Upper lobe of left lung (tissue), 6 donors: ENCODE measurements around the gene RRAD. TPM values are rescaled to one million over a fixed set of nuclear protein-coding genes. Genes with fewer than 3 reads are reported as not detected.

Experiments used
- ATAC-seq, 2 donors: fragments of 200-7000 bp; cut with Tn5 transposase; one replicate each; pipeline ENCODE4 v1.9.1; 2022; ENCODE audit warnings: mild to moderate bottlenecking in 2 of 2, moderate library complexity in 2 of 2; ENCODE audit not compliant: low FRiP score in 2 of 2
- DNase-seq, 2 donors: peaks; one replicate each; pipeline ENCODE4 v3.0.0-alpha.2; 2019 to 2020
- H3K27ac ChIP-seq, 4 donors: fragments of 200-600 bp; sonication (generic); one replicate each; pipeline ENCODE4 v1.5.1; 2016 to 2019
- H3K27me3 ChIP-seq, 4 donors: fragments of 200-600 bp; sonication (generic); one replicate each; pipeline ENCODE4 v1.5.1; 2017 to 2019
- H3K36me3 ChIP-seq, 4 donors: fragments of 200-600 bp; sonication (generic); one replicate each; pipeline ENCODE4 v1.5.1; 2016 to 2019
- H3K4me1 ChIP-seq, 4 donors: fragments of 200-600 bp; sonication (generic); one replicate each; pipeline ENCODE4 v1.5.1; 2018 to 2019
- H3K4me3 ChIP-seq, 4 donors: fragments of 200-600 bp; sonication (generic); one replicate each; pipeline ENCODE4 v1.5.1; 2017 to 2019; ENCODE audit warnings: mild to moderate bottlenecking in 2 of 4, moderate library complexity in 1 of 4
- H3K9me3 ChIP-seq, 4 donors: fragments of 200-600 bp; sonication (generic); one replicate each; pipeline ENCODE4 v1.5.1; 2018 to 2019
- CTCF ChIP-seq, 6 experiments: fragments of 450-650 bp in 4 of 6; fragments of 200-600 bp in 2 of 6; sonication (generic) in 2 of 6; IDR thresholded peaks; one replicate each; pipeline ENCODE4 v1.5.1; 2016 to 2019; ENCODE audit warnings: antibody characterized with exemption in 6 of 6
- EP300 ChIP-seq, 4 donors: sonication (generic); formaldehyde crosslinking; IDR thresholded peaks; one replicate each; pipeline ENCODE4 v1.5.1; 2017; ENCODE audit warnings: antibody characterized with exemption in 4 of 4, control low read depth in 2 of 4
- POLR2A ChIP-seq, 4 donors: fragments of 450-650 bp; IDR thresholded peaks; one replicate each; pipeline ENCODE4 v1.5.1; 2016 to 2017; ENCODE audit warnings: antibody characterized with exemption in 4 of 4, mild to moderate bottlenecking in 2 of 4
- POLR2AphosphoS5 ChIP-seq, 2 donors: sonication (generic); formaldehyde crosslinking; IDR thresholded peaks; one replicate each; pipeline ENCODE4 v1.5.1; 2017; ENCODE audit warnings: antibody characterized with exemption in 2 of 2
- WGBS, 2 donors: methylation state at CpG; one replicate each; pipeline ENCODE4 v1.1.5; 2017 to 2018; 5-methylcytosine and 5-hydroxymethylcytosine counted together
- total RNA-seq, 6 donors: library from RNA; depleted of rRNA in 4 of 6; stranded (reverse); fragments of >200 nt in 4 of 6; gene quantifications; one replicate each; pipeline versions ENCODE4 v1.1.0 to v1.2.1, GENCODE V29; 2016 to 2021
- donor health status: DM: no; HTN: no; CAD: no; lungs with moderate emphysema.
- donor health status: DM: no; HTN: yes; CAD: no; lungs with severe emphysema.

RRAD gene
- total RNA-seq, 6 donors from 2014 or later = 13.8 to 50.3 (median 47.0) TPM

- WGBS, 2 donors = 16 to 23% methylated on average over 8 of the region's 8 CpGs
- no peak overlapping the region for H3K27ac ChIP-seq
- H3K4me1 ChIP-seq = peaks cover 0 to 2% (median under 1%) of the 10 kb centered on the region in 4 donors
- DNase-seq (peak in 1 of 2 donors; percentile 69), ATAC-seq (peak; percentile 74 to 82)
- TF ChIP-seq CTCF (IDR thresholded peaks at IDR 0.05) (peak; percentile 66 to 80 (median 77)), POLR2AphosphoS5 (IDR thresholded peaks at IDR 0.05) (no peak)
- H3K36me3 ChIP-seq = no peaks in the 10 kb centered on the region
- H3K27me3 ChIP-seq = peaks cover 0 to 4% (median 0%) of the 10 kb centered on the region in 4 donors
- no peak overlapping the region for H3K4me3 ChIP-seq
- H3K9me3 ChIP-seq = no peaks in the 10 kb centered on the region
These were observed 28.8 kb upstream of the RRAD start for GRCh38 chr16:66954097-66954659.

- H3K9me3 ChIP-seq = no peaks in the 10 kb centered on the region
- DNase-seq (no peak), ATAC-seq (no peak)
- no peaks in the 10 kb centered on the region for H3K36me3 ChIP-seq
- no peak overlapping the region for H3K4me3 ChIP-seq
- peaks cover 0 to 7% (median 0%) of the 10 kb centered on the region in 4 donors for H3K27me3 ChIP-seq
- TF ChIP-seq POLR2A (IDR thresholded peaks at IDR 0.05) = no peak
- TF ChIP-seq POLR2AphosphoS5 (IDR thresholded peaks at IDR 0.05) = no peak
- TF ChIP-seq EP300 (IDR thresholded peaks at IDR 0.05) = no peak
- no peak for TF ChIP-seq CTCF (IDR thresholded peaks at IDR 0.05)
- H3K27ac ChIP-seq = no peak overlapping the region
- 73 to 85% methylated on average over 10 of the region's 10 CpGs for WGBS, 2 donors
- peaks cover 4 to 6% (median 6%) of the 10 kb centered on the region in 4 donors for H3K4me1 ChIP-seq
These were observed 28.2 kb upstream of the RRAD start for GRCh38 chr16:66953462-66954096.

- DNase-seq = no peak
- no peak for TF ChIP-seq POLR2AphosphoS5 (IDR thresholded peaks at IDR 0.05)
- ATAC-seq = no peak
- no peaks in the 10 kb centered on the region for H3K36me3 ChIP-seq
- H3K27me3 ChIP-seq = peaks cover 0 to 7% (median 0%) of the 10 kb centered on the region in 4 donors
- peaks cover 10 to 15% (median 13%) of the 10 kb centered on the region in 4 donors for H3K4me1 ChIP-seq
- H3K27ac ChIP-seq = no peak overlapping the region
- WGBS, 2 donors = 78 to 90% methylated on average over 7 of the region's 7 CpGs
- H3K4me3 ChIP-seq = no peak overlapping the region
- no peaks in the 10 kb centered on the region for H3K9me3 ChIP-seq
These were observed 27.2 kb upstream of the RRAD start for GRCh38 chr16:66952430-66953110.

- no peaks in the 10 kb centered on the region for H3K9me3 ChIP-seq
- H3K4me3 ChIP-seq = no peak overlapping the region
- 80 to 84% methylated on average over 4 of the region's 4 CpGs for WGBS, 2 donors
- H3K36me3 ChIP-seq = no peaks in the 10 kb centered on the region
- TF ChIP-seq POLR2AphosphoS5 (IDR thresholded peaks at IDR 0.05) (no peak), EP300 (IDR thresholded peaks at IDR 0.05) (no peak), POLR2A (IDR thresholded peaks at IDR 0.05) (no peak), CTCF (IDR thresholded peaks at IDR 0.05) (no peak)
- no peak for ATAC-seq
- H3K4me1 ChIP-seq = peaks cover 14 to 19% (median 17%) of the 10 kb centered on the region in 4 donors
- H3K27me3 ChIP-seq = peaks cover 0 to 7% (median 0%) of the 10 kb centered on the region in 4 donors
- H3K27ac ChIP-seq = no peak overlapping the region
- DNase-seq = no peak
These were observed 25.8 kb upstream of the RRAD start for GRCh38 chr16:66950971-66951790.

- no peaks in the 10 kb centered on the region for H3K9me3 ChIP-seq
- H3K4me3 ChIP-seq = no peak overlapping the region
- H3K27ac ChIP-seq = no peak overlapping the region
- H3K36me3 ChIP-seq = no peaks in the 10 kb centered on the region
- TF ChIP-seq POLR2A (IDR thresholded peaks at IDR 0.05) = no peak
- TF ChIP-seq EP300 (IDR thresholded peaks at IDR 0.05) = no peak
- no peak for TF ChIP-seq POLR2AphosphoS5 (IDR thresholded peaks at IDR 0.05)
- no peak for TF ChIP-seq CTCF (IDR thresholded peaks at IDR 0.05)
- 65 to 78% methylated on average over 2 of the region's 2 CpGs for WGBS, 2 donors
- H3K27me3 ChIP-seq = peaks cover 0 to 7% (median 0%) of the 10 kb centered on the region in 4 donors
- ATAC-seq (no peak), DNase-seq (no peak)
- peaks cover 14 to 19% (median 17%) of the 10 kb centered on the region in 4 donors for H3K4me1 ChIP-seq
These were observed 25.1 kb upstream of the RRAD start for GRCh38 chr16:66950437-66950836.
